ENCODE data around the gene DHRS13. TPM values are rescaled to one million over a fixed set of nuclear protein-coding genes. Genes with fewer than 3 reads are reported as not detected.

Gene DHRS13
- total RNA-seq, 1 donor from 2014 or later = 12.4 TPM

DNA sequence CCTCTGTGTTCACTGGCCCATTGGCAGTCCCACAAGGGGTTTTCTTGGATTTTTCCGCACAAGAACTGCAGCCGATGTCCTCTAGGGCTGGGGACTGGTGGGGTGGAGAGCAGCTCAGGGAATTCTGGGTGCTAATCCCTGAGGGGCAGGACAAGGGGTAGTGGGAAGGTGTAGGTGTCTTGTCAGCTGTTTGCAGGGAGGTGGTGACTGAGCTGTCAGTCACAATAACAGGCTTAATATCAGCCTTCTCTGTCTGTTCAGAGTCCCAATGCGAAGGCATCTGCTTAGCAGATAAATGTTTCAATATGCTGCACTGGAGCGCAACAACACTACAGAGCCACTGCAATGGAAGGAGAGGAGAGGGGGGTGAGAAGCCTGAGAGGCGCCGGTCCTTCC lies 10.1 kb upstream of the DHRS13 start:
- Mint-ChIP-seq H3K27ac (no peak overlapping the region), H3K4me1 (no peaks in the 10 kb centered on the region), H3K9me3 (no peaks in the 10 kb centered on the region), H3K27me3 (ENCODE audit: low read depth) (no peaks in the 10 kb centered on the region), H3K4me3 (no peak overlapping the region), H3K36me3 (peaks cover 53% of the 10 kb centered on the region)
- TF ChIP-seq, protein P1, sequence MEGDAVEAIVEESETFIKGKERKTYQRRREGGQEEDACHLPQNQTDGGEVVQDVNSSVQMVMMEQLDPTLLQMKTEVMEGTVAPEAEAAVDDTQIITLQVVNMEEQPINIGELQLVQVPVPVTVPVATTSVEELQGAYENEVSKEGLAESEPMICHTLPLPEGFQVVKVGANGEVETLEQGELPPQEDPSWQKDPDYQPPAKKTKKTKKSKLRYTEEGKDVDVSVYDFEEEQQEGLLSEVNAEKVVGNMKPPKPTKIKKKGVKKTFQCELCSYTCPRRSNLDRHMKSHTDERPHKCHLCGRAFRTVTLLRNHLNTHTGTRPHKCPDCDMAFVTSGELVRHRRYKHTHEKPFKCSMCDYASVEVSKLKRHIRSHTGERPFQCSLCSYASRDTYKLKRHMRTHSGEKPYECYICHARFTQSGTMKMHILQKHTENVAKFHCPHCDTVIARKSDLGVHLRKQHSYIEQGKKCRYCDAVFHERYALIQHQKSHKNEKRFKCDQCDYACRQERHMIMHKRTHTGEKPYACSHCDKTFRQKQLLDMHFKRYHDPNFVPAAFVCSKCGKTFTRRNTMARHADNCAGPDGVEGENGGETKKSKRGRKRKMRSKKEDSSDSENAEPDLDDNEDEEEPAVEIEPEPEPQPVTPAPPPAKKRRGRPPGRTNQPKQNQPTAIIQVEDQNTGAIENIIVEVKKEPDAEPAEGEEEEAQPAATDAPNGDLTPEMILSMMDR (IDR thresholded peaks at IDR 0.05; ENCODE audit: unreplicated experiment) = no peak
- DNase-seq (ENCODE audit: low spot score in 2 of 2, unreplicated experiment in 2 of 2) = no peak

DNA sequence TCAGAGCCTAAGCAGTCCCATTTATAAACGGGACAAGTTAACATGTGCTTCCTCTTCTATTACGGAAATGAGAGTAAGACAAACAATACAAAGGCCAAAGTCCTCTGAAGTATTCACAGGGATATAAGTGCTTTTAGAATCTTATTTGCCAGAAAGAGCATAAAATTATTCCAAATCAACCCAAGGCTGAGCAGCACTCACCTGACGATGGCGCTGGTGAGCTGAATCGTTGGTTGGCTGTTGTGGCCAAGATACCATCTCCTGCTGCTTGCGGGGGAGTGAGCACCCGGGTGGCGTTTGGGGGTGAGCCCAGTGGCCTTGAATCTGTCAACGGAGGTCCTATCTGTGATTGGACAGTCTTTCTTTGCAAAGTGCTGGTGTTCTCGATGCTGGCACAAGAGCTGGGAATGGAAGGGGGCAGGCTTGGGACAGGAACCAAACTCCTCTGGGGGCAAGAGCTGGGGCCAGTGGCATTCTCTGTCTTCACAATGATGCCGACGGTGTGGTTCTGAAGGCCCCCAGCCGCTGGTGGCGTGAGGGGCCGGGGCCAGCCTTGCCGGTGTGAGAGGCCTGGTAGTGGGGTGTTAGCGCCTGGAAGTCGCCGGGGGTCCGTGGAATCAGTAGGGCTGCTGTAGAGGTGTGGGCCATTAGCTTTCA lies 9.5 kb upstream of the DHRS13 start:
- Mint-ChIP-seq H3K27me3 (ENCODE audit: low read depth) (no peaks in the 10 kb centered on the region), H3K4me1 (no peaks in the 10 kb centered on the region), H3K36me3 (peaks cover 57% of the 10 kb centered on the region), H3K27ac (no peak overlapping the region), H3K9me3 (no peaks in the 10 kb centered on the region), H3K4me3 (no peak overlapping the region)
- DNase-seq (ENCODE audit: low spot score in 2 of 2, unreplicated experiment in 2 of 2) = no peak
- TF ChIP-seq, protein P1 (IDR thresholded peaks at IDR 0.05; ENCODE audit: unreplicated experiment) = no peak

DNA sequence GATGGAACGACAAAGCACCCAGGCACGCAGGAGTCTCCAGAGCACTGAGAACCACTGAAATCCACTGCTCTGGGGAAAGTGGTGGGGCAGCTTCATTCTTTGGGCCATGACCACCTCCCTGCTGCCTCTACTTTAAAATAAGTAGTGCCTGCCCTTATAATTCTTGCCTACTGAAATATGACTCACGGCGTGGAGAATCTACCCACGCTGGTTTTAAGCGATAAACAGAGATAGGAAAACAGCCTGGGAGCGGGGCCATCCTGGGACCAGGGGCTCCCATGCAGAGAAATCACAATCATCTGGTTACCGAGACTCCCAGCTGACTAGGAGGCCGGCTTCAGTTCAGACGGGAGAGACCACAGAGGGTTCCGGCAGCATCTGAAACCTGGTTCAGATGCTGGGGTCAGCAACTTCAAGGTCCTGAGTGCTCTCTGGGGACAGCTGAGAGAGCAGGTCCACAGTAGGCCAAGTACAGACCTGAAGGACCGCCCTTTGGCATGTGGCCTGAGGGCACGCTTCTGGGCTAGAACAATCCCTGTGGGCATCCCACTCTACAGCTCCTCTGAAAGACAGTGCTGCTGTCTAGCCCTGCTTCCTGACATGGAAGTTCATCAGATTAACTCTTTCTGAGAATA lies 8.6 kb upstream of the DHRS13 start:
- TF ChIP-seq, protein P1 (IDR thresholded peaks at IDR 0.05; ENCODE audit: unreplicated experiment) = no peak

DNA sequence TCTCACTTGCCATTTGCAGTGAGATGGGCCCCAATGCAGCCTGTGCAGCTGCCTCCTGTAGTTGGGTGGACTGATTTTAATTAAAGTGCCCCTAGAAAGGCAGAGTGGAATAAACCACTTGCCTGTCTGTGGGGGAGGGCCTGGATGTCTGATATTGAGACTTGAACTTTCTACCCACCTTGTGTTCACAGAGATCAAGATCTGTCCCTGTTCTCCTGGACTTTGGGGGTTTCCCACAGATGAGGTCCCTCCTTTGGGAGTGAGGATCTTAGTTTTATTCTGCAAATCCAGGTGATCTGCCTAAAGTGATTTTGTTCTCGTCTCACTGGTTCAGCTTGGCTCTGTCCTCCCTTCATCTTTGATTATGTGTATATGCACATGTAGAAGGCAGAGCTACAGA lies 7.7 kb upstream of the DHRS13 start:
- peaks cover 56% of the 10 kb centered on the region for H3K36me3 Mint-ChIP-seq

More for the DNA sequence above, 8.6 kb upstream of the DHRS13 start:
- DNase-seq (ENCODE audit: low spot score in 2 of 2, unreplicated experiment in 2 of 2) = no peak
- Mint-ChIP-seq H3K27me3 (ENCODE audit: low read depth) (no peaks in the 10 kb centered on the region), H3K4me1 (no peaks in the 10 kb centered on the region), H3K4me3 (no peak overlapping the region), H3K36me3 (peaks cover 58% of the 10 kb centered on the region), H3K9me3 (no peaks in the 10 kb centered on the region), H3K27ac (no peak overlapping the region)

DNA sequence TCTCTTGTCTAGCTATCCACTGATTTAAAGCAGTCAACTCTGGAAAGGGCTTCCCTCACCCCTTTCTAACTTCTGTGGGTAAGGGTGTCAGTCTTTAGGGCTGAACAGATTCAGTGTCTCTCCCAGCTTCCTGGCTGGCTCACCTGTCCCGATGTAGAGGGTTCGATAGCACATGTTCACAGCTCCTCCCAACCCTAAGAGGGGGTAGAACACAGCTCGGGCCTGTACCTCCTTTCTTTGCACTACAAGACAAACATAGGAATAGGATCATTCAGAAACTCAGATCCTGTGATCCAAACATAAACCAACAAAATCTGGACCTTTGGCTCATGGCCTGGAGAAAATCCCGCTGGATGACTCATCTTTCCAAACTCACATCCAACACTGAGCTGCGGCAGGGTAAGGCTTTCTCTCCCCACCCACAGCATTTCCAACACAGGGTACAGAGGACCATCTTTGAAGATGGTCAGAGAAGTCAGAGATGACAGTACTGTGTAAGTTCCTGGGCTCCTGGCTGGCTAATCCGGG lies 5.8 kb upstream of the DHRS13 start:
- Mint-ChIP-seq H3K4me3 (no peak overlapping the region), H3K27ac (peak overlapping the region; percentile 12), H3K36me3 (peaks cover 42% of the 10 kb centered on the region), H3K9me3 (no peaks in the 10 kb centered on the region), H3K4me1 (peaks cover 1% of the 10 kb centered on the region), H3K27me3 (ENCODE audit: low read depth) (no peaks in the 10 kb centered on the region)
- TF ChIP-seq, protein P1 (IDR thresholded peaks at IDR 0.05; ENCODE audit: unreplicated experiment) = no peak
- no peak for DNase-seq (ENCODE audit: low spot score in 2 of 2, unreplicated experiment in 2 of 2)

More for the DNA sequence above, 7.7 kb upstream of the DHRS13 start:
- no peaks in the 10 kb centered on the region for H3K4me1 Mint-ChIP-seq
- TF ChIP-seq, protein P1 (IDR thresholded peaks at IDR 0.05; ENCODE audit: unreplicated experiment) = no peak
- no peaks in the 10 kb centered on the region for H3K27me3 Mint-ChIP-seq (ENCODE audit: low read depth)
- no peak overlapping the region for H3K4me3 Mint-ChIP-seq
- H3K9me3 Mint-ChIP-seq = no peaks in the 10 kb centered on the region
- DNase-seq (ENCODE audit: low spot score in 2 of 2, unreplicated experiment in 2 of 2) = no peak
- no peak overlapping the region for H3K27ac Mint-ChIP-seq

All from mesothelial cell of epicardium (in vitro differentiated cells).